Large intestine (tissue), 3 donors: ENCODE data around the gene KCNK7. TPM values are rescaled to one million over a fixed set of nuclear protein-coding genes. Genes with fewer than 3 reads are reported as not detected.

Experiments used
- DNase-seq, 2 donors: peaks; one replicate each; pipeline versions ENCODE4 v3.0.0 to v3.0.0-alpha.2; 2013
- H3K27ac ChIP-seq: one replicate; pipeline ENCODE4 v1.5.1; 2013; ENCODE audit warnings: low read length
- H3K27me3 ChIP-seq: 2 replicates; pipeline ENCODE4 v1.6.1; 2013; ENCODE audit warnings: low read length; ENCODE audit not compliant: control insufficient read depth, insufficient read depth
- H3K36me3 ChIP-seq: 2 replicates; pipeline ENCODE4 v1.6.1; 2013; ENCODE audit warnings: low read length; ENCODE audit not compliant: control insufficient read depth, insufficient read depth
- H3K4me1 ChIP-seq: one replicate; pipeline ENCODE4 v1.6.1; 2013; ENCODE audit warnings: low read length; ENCODE audit not compliant: control insufficient read depth, insufficient read depth
- H3K4me3 ChIP-seq: one replicate; pipeline ENCODE4 v1.5.1; 2013; ENCODE audit warnings: low read length
- H3K9me3 ChIP-seq: one replicate; pipeline ENCODE4 v1.6.1; 2013; ENCODE audit warnings: mild to moderate bottlenecking, low read depth, low read length, moderate library complexity; ENCODE audit not compliant: control insufficient read depth
- WGBS: methylation state at CpG from one replicate; pipeline ENCODE4 v1.1.5; 2013; ENCODE audit warnings: low lambda C conversion rate; ENCODE audit not compliant: insufficient coverage; 5-methylcytosine and 5-hydroxymethylcytosine counted together
- polyA plus RNA-seq: library from polyadenylated mRNA; unstranded; fragments of 120-200 nt; gene quantifications from one replicate; pipeline ENCODE4 v1.2.1, GENCODE V29; 2013

The KCNK7 gene
- polyA plus RNA-seq, 1 donor, result 0.49 TPM

DNA sequence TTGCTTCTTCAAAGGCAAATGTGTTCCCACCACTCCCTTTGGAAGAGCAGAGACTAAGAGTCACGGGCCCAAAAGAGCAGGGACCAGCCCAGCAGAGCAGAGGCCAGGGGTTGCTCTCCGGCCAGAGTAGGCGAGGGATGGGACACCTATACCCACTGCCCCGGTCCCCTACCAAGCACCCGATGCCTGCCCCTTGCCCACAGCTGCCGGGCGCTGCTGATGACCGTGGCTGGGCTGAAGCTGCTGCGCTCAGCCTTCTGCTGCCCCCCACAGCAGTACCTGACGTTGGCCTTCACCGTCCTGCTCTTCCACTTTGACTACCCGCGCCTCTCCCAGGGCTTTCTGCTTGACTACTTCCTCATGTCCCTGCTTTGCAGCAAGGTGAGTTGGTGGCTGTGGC, 31.6 kb upstream of the KCNK7 start:
- peaks cover 89% of the 10 kb centered on the region for H3K36me3 ChIP-seq

DNA sequence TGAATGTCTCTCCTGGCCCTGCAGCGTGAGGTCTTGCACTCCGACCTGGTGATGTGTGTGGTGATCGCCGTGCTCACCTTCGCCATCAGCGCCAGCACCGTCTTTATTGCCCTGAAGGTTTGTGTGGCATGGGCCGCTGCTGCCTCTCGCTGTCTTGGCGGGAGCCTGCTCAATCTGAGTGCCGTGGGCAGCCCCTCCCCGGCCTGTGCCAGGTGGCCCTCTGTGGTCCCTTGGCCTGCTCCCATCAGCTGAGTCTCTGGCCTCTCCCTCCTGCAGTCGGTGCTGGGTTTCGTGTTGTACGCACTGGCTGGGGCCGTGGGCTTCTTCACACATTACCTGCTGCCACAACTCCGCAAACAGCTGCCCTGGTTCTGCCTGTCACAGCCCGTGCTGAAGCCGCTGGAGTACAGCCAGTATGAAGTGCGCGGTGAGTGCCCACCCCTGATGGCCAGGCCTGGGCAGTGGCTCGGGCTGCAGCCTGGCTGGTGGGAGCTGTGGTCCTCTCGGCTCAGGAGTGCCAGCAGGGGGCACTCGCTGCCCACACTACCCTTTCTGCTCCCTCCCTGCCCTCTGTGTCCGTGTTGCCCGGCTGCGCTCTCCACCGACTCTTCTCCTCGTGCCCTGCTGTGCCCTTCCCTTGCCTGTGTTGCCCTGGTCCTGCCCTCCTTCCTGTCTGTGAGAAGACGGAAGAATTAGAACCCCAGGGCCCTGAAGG, 30.2 kb upstream of the KCNK7 start:
- DNase-seq, result no peak
- WGBS, result no CpG with 5 or more reads among the region's 30 CpGs
- no peaks in the 10 kb centered on the region for H3K27me3 ChIP-seq

More for the DNA sequence above, 31.6 kb upstream of the KCNK7 start:
- Histone ChIP-seq H3K27ac (no peak overlapping the region), H3K9me3 (no peaks in the 10 kb centered on the region), H3K4me1 (no peaks in the 10 kb centered on the region), H3K4me3 (no peak overlapping the region), H3K27me3 (no peaks in the 10 kb centered on the region)
- WGBS, result no CpG with 5 or more reads among the region's 13 CpGs
- no peak for DNase-seq

DNA sequence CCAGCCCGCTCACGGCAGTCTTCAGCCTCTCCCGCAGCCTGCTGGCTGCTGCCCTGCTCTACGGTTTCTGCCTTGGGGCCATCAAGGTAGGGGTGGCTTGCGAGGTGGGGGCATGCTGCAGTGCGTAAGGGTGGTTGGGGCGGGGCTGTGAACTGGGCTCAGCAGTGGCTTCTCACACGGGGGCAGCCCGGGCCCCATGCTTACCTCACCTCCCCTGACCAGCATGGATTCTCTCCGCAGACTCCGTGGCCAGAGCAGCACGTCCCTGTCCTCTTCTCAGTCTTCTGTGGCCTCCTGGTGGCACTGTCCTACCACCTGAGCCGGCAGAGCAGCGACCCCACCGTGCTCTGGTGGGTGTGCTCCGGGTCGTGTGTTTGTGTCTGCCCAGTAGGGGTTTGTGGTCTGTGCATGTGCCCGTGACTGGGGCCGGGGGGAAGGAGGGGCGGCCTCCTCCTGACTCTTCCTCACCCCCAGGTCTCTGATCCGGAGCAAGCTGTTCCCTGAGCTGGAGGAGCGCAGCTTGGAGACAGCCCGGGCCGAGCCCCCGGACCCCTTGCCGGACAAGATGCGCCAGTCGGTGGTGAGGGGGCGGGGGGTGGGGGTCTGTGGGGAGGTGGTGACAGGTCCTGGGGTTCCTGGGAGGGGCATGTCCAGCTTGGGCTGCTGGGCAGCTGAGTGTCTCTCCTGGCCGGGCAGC, 29.5 kb upstream of the KCNK7 start:
- no CpG with 5 or more reads among the region's 30 CpGs for WGBS
- no peak for DNase-seq
- H3K36me3 ChIP-seq, result peaks cover 94% of the 10 kb centered on the region
- no peak overlapping the region for H3K4me3 ChIP-seq
- no peak overlapping the region for H3K27ac ChIP-seq
- no peaks in the 10 kb centered on the region for H3K9me3 ChIP-seq
- no peaks in the 10 kb centered on the region for H3K4me1 ChIP-seq
- no peaks in the 10 kb centered on the region for H3K27me3 ChIP-seq

More for the DNA sequence above, 30.2 kb upstream of the KCNK7 start:
- no peaks in the 10 kb centered on the region for H3K9me3 ChIP-seq
- H3K4me3 ChIP-seq, result no peak overlapping the region
- no peak overlapping the region for H3K27ac ChIP-seq
- peaks cover 94% of the 10 kb centered on the region for H3K36me3 ChIP-seq
- no peaks in the 10 kb centered on the region for H3K4me1 ChIP-seq

GRCh38 chr11:65623852-65624616, 28.4 kb upstream of the KCNK7 start:
- no peak for DNase-seq
- Histone ChIP-seq H3K36me3 (peaks cover 94% of the 10 kb centered on the region), H3K9me3 (no peaks in the 10 kb centered on the region), H3K27me3 (no peaks in the 10 kb centered on the region), H3K27ac (no peak overlapping the region), H3K4me3 (no peak overlapping the region), H3K4me1 (no peaks in the 10 kb centered on the region)
- WGBS, result no CpG with 5 or more reads among the region's 25 CpGs

GRCh38 chr11:65623177-65623576, 27.6 kb upstream of the KCNK7 start:
- peaks cover 94% of the 10 kb centered on the region for H3K36me3 ChIP-seq
- DNase-seq, result no peak
- no peaks in the 10 kb centered on the region for H3K27me3 ChIP-seq
- H3K9me3 ChIP-seq, result no peaks in the 10 kb centered on the region
- no peaks in the 10 kb centered on the region for H3K4me1 ChIP-seq
- no peak overlapping the region for H3K27ac ChIP-seq
- H3K4me3 ChIP-seq, result no peak overlapping the region
- WGBS, result no CpG with 5 or more reads among the region's 14 CpGs

GRCh38 chr11:65622011-65622410, 26.4 kb upstream of the KCNK7 start:
- no CpG with 5 or more reads among the region's 16 CpGs for WGBS
- Histone ChIP-seq H3K4me1 (peaks cover 5% of the 10 kb centered on the region), H3K9me3 (no peaks in the 10 kb centered on the region), H3K27ac (no peak overlapping the region), H3K4me3 (no peak overlapping the region), H3K27me3 (no peaks in the 10 kb centered on the region), H3K36me3 (peaks cover 94% of the 10 kb centered on the region)
- DNase-seq, result no peak

- Histone ChIP-seq H3K9me3 (no peaks in the 10 kb centered on the region), H3K27me3 (no peaks in the 10 kb centered on the region), H3K4me1 (peaks cover 10% of the 10 kb centered on the region), H3K4me3 (no peak overlapping the region), H3K36me3 (peaks cover 88% of the 10 kb centered on the region), H3K27ac (no peak overlapping the region)
- DNase-seq, result no peak
- no CpG with 5 or more reads among the region's 14 CpGs for WGBS
Measured at GRCh38 chr11:65621460-65621859, 25.9 kb upstream of the KCNK7 start.

GRCh38 chr11:65620666-65621065, 25.1 kb upstream of the KCNK7 start:
- no peak overlapping the region for H3K4me3 ChIP-seq
- no peaks in the 10 kb centered on the region for H3K27me3 ChIP-seq
- peaks cover 10% of the 10 kb centered on the region for H3K4me1 ChIP-seq
- no peak overlapping the region for H3K27ac ChIP-seq
- WGBS, result no CpG with 5 or more reads among the region's 19 CpGs
- DNase-seq, result no peak
- no peaks in the 10 kb centered on the region for H3K9me3 ChIP-seq
- H3K36me3 ChIP-seq, result peaks cover 82% of the 10 kb centered on the region

GRCh38 chr11:65619281-65619928, 23.8 kb upstream of the KCNK7 start:
- peaks cover 69% of the 10 kb centered on the region for H3K36me3 ChIP-seq
- no peak for DNase-seq
- no CpG with 5 or more reads among the region's 29 CpGs for WGBS
- peaks cover 10% of the 10 kb centered on the region for H3K4me1 ChIP-seq
- no peak overlapping the region for H3K27ac ChIP-seq
- H3K9me3 ChIP-seq, result no peaks in the 10 kb centered on the region
- H3K27me3 ChIP-seq, result no peaks in the 10 kb centered on the region
- H3K4me3 ChIP-seq, result no peak overlapping the region

DNA sequence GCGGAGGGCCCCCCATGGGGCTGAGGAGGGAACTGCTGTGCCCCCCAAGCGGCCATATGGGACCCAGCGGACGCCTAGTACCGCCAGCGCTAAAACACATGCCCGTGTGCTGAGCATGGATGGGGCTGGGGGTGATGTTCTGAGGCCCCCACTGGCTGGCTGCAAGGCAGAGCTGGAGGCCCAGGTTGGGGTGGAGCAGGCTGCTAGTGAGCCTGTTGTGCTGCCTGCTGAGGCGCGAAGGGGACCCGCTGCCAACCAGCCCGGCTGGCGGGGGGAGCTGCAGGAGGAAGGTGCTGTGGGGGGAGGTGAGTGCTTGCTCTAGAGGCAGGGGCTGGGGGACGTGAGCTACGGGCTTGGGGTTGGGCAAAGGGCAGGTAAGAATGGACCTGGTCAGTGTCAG, 23.2 kb upstream of the KCNK7 start:
- peaks cover 63% of the 10 kb centered on the region for H3K36me3 ChIP-seq
- H3K27me3 ChIP-seq, result no peaks in the 10 kb centered on the region
- H3K4me1 ChIP-seq, result peaks cover 10% of the 10 kb centered on the region
- no peak for DNase-seq
- H3K27ac ChIP-seq, result no peak overlapping the region
- H3K9me3 ChIP-seq, result no peaks in the 10 kb centered on the region
- WGBS, result no CpG with 5 or more reads among the region's 14 CpGs
- no peak overlapping the region for H3K4me3 ChIP-seq
